ENCODE data around the gene ZNF331. TPM values are rescaled to one million over a fixed set of nuclear protein-coding genes. Genes with fewer than 3 reads are reported as not detected.

Gene ZNF331
- total RNA-seq, 1 experiment from 2014 or later: 56.7 TPM

GRCh38 chr19:53532362-53532761 lies 5.6 kb upstream of the ZNF331 start (continued):
- TF ChIP-seq AR (CRISPR knock-in tag; IDR thresholded peaks at IDR 0.05) (no peak), ZNF423 (CRISPR knock-in tag; IDR thresholded peaks at IDR 0.05) (no peak), IRF1 (CRISPR knock-in tag; IDR thresholded peaks at IDR 0.05) (no peak)

- H3K27ac Mint-ChIP-seq: peak overlapping the region; percentile 63; the same call in 1 of the 2 replicates
- peaks cover 33% of the 10 kb centered on the region for H3K36me3 Mint-ChIP-seq
- no peak for ATAC-seq
- no peak for TF ChIP-seq MYBL2 (CRISPR knock-in tag; IDR thresholded peaks at IDR 0.05)
- no peak for TF ChIP-seq IRF2 (CRISPR knock-in tag; IDR thresholded peaks at IDR 0.05; ENCODE audit: borderline replicate concordance, low read depth)
- no peak for TF ChIP-seq CTCF (IDR thresholded peaks at IDR 0.05)
- no peak for TF ChIP-seq ZMAT4 (CRISPR knock-in tag; IDR thresholded peaks at IDR 0.05)
- TF ChIP-seq IRF1 (CRISPR knock-in tag; IDR thresholded peaks at IDR 0.05): no peak
- TF ChIP-seq ZNF121 (CRISPR knock-in tag; IDR thresholded peaks at IDR 0.05): no peak
- TF ChIP-seq TEAD1 (CRISPR knock-in tag; IDR thresholded peaks at IDR 0.05): no peak
- H3K27me3 Mint-ChIP-seq (ENCODE audit: low read depth): no peaks in the 10 kb centered on the region
- POLR2A ChIA-PET: no interaction called here
- H3K9me3 Mint-ChIP-seq: no peaks in the 10 kb centered on the region
- no peak overlapping the region for H3K4me3 Mint-ChIP-seq
- CTCF ChIA-PET: interaction anchor here (1.1 to 1.9 kb wide), 3 partner anchors 24 to 494 kb away, joined by 4 to 6 read pairs (median 4); no protein-coding TSS in a partner anchor
- peaks cover 5% of the 10 kb centered on the region; the same call in 1 of the 2 replicates for H3K4me1 Mint-ChIP-seq
- DNase-seq (ENCODE audit: low spot score): no peak
These were observed 1.8 kb upstream of the ZNF331 start for GRCh38 chr19:53536225-53536548.

- H3K27me3 Mint-ChIP-seq (ENCODE audit: low read depth): no peaks in the 10 kb centered on the region
- H3K4me3 Mint-ChIP-seq: peak overlapping the region; percentile 92
- POLR2A ChIA-PET: interaction anchor here (0.7 kb wide), 1 partner anchor 17 kb away, joined by 3 read pairs; no protein-coding TSS in a partner anchor
- H3K36me3 Mint-ChIP-seq: peaks cover 36% of the 10 kb centered on the region
- H3K4me1 Mint-ChIP-seq: peaks cover 5% of the 10 kb centered on the region; the same call in 1 of the 2 replicates
- peak overlapping the region; percentile 63 for H3K27ac Mint-ChIP-seq
- H3K9me3 Mint-ChIP-seq: no peaks in the 10 kb centered on the region
- ATAC-seq: no peak
- TF ChIP-seq ZMAT4 (CRISPR knock-in tag; IDR thresholded peaks at IDR 0.05): no peak
- no peak for TF ChIP-seq ZNF671 (CRISPR knock-in tag; IDR thresholded peaks at IDR 0.05)
- TF ChIP-seq ARID4B (CRISPR knock-in tag; IDR thresholded peaks at IDR 0.05; ENCODE audit: borderline replicate concordance): no peak
- no peak for TF ChIP-seq PRRX2 (CRISPR knock-in tag; IDR thresholded peaks at IDR 0.05)
- no peak for TF ChIP-seq ZNF425 (CRISPR knock-in tag; conservative IDR thresholded peaks at IDR 0.05)
- no peak for TF ChIP-seq CREM (CRISPR knock-in tag; IDR thresholded peaks at IDR 0.05)
- TF ChIP-seq ZNF138 (CRISPR knock-in tag; conservative IDR thresholded peaks at IDR 0.05): no peak
- TF ChIP-seq JUN (CRISPR knock-in tag; IDR thresholded peaks at IDR 0.05): no peak
- TF ChIP-seq MYBL2 (CRISPR knock-in tag; IDR thresholded peaks at IDR 0.05): no peak
- no peak for TF ChIP-seq RORB (CRISPR knock-in tag; IDR thresholded peaks at IDR 0.05)
- TF ChIP-seq KAT7 (CRISPR knock-in tag; IDR thresholded peaks at IDR 0.05; ENCODE audit: borderline replicate concordance): no peak
- CTCF ChIA-PET: interaction anchor here (0.9 to 1.9 kb wide), 4 partner anchors 25 to 234 kb away, joined by 3 to 6 read pairs (median 4); no protein-coding TSS in a partner anchor
- no peak for DNase-seq (ENCODE audit: low spot score)
These were observed 824 bp upstream of the ZNF331 start for GRCh38 chr19:53537121-53537520.

Measured in WTC11 (cell line).